Hindlimb muscle (tissue), 1 donor: Measurements from ENCODE around the gene EEA1. TPM values are rescaled to one million over a fixed set of nuclear protein-coding genes. Genes with fewer than 3 reads are reported as not detected.

ENCODE experiments used
- DNase-seq: peaks from one replicate; pipeline ENCODE4 v3.0.0-alpha.2; 2013
- polyA plus RNA-seq: library from polyadenylated mRNA; unstranded; fragments of 120-200 nt; gene quantifications from one replicate; pipeline ENCODE4 v1.2.1, GENCODE V29; 2013; ENCODE audit not compliant: insufficient read length

Gene EEA1
- polyA plus RNA-seq, 1 donor: 19.3 TPM

DNA sequence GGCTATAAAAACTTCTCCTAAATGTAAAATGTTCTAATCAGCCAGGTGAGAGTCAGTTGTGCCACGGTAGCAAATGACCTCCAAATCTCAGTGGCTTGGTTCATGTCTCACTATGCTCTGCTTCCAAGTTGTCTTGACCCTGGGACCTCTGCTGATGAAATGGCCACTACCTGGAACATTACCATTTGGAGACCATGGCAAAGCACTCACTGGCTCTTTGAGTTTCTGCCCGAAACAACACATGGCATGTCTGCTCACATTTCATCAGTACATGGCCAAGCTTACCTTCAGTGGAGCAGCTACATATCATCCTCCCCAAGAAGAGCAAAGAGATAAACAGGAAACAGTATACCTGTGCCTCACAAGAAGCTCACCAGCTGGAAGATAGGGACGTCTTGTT is 186.1 kb downstream of the EEA1 start:
- no peak for DNase-seq

DNA sequence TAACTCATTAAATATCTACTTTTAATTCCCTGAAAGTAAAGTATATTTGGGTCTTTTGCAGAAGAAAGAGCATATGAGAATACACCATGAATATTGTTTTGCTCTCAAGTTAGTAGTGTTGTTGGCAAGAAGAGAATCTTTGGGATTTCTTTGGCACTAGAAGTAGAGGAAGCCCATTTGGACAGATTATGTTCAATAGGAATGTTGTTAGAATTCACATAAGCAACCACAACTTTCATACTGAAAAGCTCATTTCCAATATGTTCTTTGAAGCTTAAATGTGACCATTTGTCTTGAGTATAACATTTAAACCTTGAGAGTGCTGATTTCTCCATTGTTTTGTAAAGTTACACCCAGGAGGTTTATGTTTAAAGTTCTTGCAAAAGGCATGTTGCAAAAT is 188.7 kb downstream of the EEA1 start:
- no peak for DNase-seq

DNA sequence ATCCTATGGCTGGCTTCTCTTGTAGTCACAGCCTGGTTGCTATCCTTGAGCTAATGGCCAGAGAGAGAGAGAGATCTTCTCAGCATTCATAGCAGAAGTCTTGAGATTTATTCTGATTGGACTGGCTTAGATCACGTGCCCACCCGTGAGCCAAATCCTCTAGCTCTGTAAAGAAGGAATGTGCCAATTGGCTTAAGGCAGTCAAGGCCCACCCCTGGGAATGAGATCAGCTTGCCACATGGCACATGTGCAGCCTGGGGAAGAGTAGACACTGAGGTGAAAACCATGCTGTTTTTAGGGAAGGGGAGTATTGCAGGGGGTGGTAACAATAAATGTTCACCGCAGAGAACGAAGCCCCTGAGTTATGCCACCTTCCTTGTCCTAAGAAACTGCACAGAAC is 190.0 kb downstream of the EEA1 start:
- no peak for DNase-seq

DNA sequence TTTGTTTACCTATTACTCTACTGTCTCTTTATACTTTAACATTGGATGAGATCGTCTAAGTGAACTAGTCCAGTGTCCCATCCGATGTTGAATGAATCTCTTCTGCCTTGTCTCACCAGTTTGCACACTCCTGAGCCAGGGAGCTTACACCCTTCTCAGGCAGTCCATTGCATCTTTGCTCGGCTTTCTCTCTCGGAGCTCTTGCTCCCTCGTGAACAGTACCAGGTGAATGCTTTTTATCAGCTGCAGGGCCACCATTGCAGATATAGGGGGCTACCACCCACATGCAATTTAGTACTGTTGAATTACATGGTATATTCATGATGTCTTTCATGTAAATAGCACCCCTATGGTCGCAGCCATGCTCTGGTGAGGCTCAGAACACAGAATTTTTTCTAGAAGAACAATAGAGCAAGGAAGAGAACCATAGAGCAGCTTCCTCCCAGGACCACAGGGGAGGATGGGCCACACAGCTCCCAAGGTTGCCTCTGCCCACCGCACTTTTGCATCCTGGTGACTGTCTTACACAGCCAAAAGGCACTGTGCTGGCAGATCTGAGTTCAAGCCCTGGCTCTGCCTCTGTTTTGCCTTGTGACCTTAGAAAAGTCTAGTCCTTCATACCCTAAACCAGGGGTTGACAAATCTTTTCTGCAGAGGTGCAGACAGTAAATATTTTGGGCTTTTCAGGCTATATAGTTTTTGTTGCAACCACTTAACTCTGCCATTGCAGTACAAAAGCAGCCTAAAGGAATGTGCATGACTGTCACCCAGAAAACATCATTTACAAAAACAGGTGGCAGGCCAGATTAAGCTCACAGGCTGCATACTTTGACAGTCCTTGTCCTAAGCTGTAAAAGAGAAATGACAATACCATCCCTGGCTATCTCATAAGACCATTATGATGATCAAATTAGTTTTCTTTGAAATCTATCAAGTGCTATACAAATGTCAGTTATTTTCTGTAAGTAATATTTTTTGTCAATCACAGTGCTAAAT is 190.9 kb downstream of the EEA1 start:
- no peak for DNase-seq

DNA sequence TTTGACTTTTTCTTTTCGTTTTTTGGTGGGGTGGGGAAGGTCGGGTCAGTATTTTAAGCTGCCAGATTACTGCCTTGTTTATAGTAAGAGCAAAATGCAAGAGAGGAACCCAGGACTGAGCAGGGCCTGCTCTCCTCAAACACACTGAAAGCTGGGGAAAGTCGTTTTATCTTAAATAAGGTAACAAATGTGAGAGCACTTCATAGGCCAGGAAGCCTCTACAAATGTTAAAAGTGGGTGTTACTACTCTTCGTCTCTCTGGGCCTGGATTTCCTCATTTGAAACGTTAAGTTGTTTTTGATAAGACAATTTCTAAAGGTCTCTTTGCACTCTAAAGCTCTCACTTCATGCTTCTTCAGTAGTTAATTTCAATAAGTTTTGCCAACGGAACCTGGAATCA is 192.5 kb downstream of the EEA1 start:
- DNase-seq: no peak

DNA sequence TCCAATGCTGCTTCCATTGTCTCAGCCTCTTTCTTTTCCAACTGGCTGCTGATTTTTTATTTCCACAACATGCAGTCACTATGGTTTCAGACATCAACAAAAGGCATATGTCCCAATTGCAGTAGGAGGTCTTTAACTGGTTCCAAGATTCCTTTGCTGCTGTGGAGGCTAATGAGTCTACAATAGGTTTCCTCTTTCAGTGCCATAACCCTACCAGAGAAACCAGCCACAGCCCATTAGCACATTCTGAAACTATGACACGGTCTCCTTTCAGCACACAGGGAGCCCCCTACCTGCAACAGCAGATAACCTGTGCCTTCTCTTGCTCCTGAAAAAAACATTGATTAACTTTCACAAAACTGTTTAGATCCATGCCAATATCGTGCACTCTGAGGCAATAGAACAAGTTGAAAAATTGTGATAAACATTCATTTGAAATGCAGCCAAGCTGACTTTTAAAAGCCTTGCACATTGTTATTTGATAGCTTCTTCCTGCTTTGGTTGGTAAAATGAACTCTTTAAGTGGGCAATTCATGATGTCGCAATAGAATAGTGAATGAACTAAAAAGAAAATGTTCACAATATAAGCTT is 193.9 kb downstream of the EEA1 start:
- peak; percentile 68 for DNase-seq

DNA sequence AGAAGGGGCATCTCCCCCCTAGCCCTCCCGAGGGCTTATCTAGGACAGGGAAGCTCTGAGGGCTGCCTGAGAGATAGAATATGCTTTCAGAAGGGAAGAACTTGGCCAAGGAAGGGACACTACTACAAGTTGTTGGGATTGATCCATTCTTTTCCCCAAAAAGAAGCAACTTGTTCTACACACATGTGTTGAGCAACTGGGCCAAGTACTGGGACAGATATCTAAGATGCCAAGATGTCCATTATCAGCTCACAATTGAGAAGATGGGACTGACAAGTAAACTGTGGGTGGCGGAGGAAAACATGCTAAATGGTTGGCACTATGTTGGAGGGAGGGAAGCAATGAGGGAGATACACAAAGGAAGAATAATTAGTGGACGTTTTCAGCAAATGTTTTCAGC is 195.4 kb downstream of the EEA1 start:
- no peak for DNase-seq

DNA sequence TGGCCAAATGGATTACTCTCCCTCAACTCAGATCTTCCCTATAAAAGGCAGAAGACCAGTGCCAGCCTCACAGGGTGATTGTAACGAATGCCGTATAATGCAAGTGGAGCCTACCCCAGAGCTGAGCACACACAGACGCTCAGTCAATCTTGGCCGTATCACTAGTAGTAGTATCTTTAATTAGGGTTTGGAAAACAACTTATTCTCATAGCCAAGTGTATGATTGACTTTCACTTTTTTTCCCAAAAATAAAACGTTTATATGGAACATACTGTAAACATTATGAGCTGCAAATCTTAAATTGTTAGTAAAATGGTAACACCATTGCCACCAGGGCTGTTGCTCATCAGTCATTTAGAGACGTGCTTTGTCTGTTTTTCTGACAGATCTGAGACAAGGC is 195.9 kb downstream of the EEA1 start:
- no peak for DNase-seq

DNA sequence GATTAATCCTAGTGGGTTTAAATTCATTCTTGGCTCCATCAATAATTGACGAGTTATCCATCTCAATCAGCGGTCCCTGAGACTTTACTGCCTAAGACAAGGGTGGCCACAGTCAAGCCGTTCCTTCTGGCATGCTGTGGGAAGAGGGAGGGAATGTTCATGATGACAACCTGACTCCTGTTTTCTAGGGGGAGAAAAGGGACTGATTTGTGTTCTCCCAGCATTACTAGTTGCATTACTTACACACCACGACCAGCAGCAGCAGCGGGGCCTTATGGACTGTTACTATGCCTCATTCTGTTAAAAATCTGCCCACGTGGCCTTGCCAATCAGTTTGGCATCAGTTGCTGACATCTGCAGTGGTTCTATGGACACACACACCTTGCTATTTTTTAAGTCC is 196.4 kb downstream of the EEA1 start:
- DNase-seq: no peak

DNA sequence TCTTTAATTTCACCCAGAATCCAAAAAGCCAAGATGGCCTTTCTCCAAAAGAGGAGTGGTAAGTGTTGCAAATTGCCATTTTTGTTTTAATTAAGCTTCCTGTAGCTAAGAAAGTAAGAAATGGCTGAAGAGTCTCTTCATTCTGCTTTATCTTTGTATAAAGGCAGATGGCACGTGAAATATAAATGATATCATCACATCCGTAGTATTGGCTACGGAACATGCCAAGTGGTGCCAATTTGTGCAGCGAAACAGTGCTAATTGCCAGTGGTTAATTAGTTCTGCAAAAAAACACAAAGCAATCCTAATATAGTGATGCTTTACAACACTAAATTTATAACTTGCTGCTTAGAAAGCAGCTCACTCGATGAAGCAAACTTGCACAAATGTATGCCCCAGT is 196.9 kb downstream of the EEA1 start:
- no peak for DNase-seq

DNA sequence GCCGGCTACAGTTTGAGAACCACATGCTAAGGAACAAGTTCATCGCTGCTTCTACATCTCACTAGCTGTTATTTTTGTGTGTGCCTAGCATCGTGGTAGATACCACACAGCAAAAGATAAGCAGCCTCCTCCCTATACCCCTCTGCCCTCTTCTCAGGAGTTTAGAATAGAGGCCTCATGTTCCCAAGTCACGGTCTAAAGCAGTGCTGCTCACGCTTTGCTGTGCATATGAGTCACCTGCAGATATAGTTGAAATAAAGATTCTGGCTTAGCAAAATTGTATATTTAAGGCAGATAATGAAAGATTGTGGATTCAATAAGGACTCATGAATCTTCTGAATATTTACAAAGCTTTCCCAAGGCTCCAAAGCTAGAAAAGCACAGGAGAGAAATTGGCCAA is 198.3 kb downstream of the EEA1 start:
- no peak for DNase-seq

DNA sequence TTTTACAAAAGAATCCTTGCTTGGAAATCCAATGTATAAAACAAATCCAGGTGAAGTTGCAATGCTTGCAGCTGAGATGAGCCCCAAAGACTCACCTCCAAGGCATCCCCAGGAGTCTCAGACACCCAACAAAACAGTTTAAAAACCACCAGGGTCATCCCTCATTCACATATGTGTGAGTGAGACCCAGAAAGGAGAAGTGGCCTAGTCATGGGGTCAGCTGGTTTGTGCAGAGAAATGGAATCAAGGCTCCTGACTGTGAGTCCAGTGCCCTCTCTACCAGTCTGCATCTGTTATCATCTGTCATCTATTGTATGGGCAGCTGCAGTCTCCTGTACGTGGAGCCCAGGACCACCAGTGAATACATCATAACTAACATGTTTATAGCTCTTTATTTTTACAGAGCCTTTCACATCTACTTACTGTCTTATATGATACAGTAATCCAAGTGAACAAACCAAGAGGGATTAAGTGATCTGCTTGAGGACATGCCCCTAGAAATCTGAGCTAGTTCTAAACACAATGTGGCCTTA is 199.3 kb downstream of the EEA1 start:
- no peak for DNase-seq

DNA sequence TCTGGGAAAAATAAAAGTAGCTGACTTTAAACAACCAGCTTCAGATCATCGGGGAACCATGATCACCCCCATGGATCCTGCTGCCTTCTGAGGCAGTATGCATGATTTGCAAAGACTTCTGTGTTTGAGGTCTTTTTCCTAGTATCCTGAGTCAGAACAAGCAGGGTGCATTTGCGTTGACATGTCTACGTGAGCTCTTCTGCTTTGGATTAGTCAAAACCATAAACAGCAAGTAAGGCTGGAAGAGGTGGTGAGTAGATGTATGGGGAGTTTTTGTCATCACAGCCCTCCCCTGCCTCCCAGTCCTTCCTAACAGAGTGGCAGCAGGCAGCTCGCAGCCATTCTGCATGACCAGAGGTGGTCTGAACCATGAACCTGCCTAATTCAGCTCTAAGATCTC is 202.2 kb downstream of the EEA1 start:
- no peak for DNase-seq

DNA sequence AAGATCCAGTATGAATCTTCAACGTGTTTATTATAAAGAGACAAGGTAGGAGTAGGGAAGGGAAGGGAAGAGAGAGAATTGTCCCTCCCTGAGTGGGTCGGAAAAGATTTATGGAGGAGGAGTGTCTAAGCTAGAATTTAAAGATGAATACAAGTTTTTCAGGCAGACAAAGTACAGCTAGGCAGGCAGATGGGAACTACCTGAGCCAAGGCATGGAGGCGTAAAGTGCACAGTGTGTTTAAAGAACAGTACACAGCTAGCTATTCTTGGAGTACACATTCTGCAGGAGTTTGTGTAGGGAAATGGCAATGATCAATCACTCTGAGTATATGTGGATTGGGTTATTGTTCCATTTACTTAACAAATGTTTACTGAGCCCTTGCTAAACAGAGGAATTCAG is 206.2 kb downstream of the EEA1 start:
- DNase-seq: no peak

DNA sequence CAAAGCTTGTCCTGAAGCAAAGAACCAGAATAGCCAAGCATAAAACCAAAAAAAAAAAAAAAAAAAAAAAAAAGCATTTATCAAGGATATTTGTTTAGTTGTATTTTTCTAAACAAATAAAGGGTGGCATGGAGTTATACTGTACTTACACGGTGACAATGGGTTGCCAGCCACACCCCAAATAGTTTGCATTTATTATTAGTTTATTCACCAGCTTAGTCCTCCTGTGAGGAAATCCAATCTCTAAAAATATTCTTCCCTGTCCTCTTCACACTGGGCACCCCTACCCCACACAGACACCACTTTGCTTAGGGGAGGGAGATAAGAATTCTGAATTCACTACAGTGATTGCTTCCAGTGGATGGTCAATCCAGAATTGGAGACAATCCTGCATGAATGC is 207.4 kb downstream of the EEA1 start:
- no peak for DNase-seq

DNA sequence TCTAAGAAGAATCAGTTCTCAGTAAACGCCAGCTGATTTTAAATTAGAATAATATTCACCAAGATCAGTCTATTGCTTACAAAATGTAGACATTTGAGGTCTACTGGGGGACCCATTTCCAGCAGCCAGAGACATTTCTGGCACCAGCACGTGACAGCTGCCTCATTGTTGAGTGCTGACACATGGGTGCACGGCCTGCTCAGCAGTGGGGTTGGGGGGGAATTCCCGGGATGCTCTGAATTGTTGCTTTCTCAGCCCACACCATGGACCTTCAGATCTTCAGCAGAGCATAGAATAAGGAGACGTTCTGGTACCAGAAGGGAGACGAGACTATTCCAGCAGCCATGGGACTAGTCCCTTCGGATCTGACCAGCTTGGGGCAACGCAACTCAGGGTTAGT is 208.0 kb downstream of the EEA1 start:
- DNase-seq: no peak

Other genes starting within 250 kb of the EEA1 start
- gene PLEKHG7, start 226.3 kb downstream of the EEA1 start, polyA plus RNA-seq: 0.85 TPM